ENCODE data around the gene GALK2. TPM values are rescaled to one million over a fixed set of nuclear protein-coding genes. Genes with fewer than 3 reads are reported as not detected.

Gene GALK2
- total and polyA plus RNA-seq, 2 of the 8 experiments (the other 6 are each of a cell fraction or from before 2014, with no cell fraction given) = 8.7 to 16.1 TPM

- H3K56ac ChIP-seq (replicated peaks; ENCODE audit: insufficient read length, low read depth, low read length) = no peak overlapping the region
- no peak overlapping the region for H3K4ac ChIP-seq (replicated peaks; ENCODE audit: insufficient read length, low read depth, low read length)
- H3K23ac ChIP-seq (ENCODE audit: insufficient read length) = no peak overlapping the region
- H2AK5ac ChIP-seq (ENCODE audit: low read depth, low read length) = no peak overlapping the region
- H3K9me3 ChIP-seq (ENCODE audit: insufficient read depth in 2 of 2, low read depth in 1 of 2, low read length in 1 of 2) = no peaks in the 10 kb centered on the region
- no peak overlapping the region for H3K4me2 ChIP-seq (ENCODE audit: insufficient read depth in 1 of 2, low read depth in 2 of 2, low read length in 2 of 2)
- H4K91ac ChIP-seq (replicated peaks; ENCODE audit: insufficient read length, low read length) = no peak overlapping the region
- no peak for FAIRE-seq
- H3K4me3 ChIP-seq (ENCODE audit: extremely low read depth in 1 of 4, insufficient read depth in 2 of 4, low read depth in 3 of 4, low read length in 4 of 4) = no peak overlapping the region
- H2BK15ac ChIP-seq (ENCODE audit: low read length) = no peak overlapping the region
- no peaks in the 10 kb centered on the region for H4K20me1 ChIP-seq (replicated peaks in 1 of 2; ENCODE audit: control insufficient read depth in 1 of 2, insufficient read depth in 2 of 2, low read length in 2 of 2)
- no peak overlapping the region for H2BK20ac ChIP-seq (ENCODE audit: low read length)
- no peak overlapping the region for H3K14ac ChIP-seq (ENCODE audit: insufficient read length)
- no peaks in the 10 kb centered on the region for H3K27me3 ChIP-seq (replicated peaks in 1 of 4; ENCODE audit: control insufficient read depth in 3 of 4, extremely low read depth in 1 of 4, insufficient read depth in 3 of 4, low read length in 3 of 4)
- no peaks in the 10 kb centered on the region for H3K79me1 ChIP-seq (ENCODE audit: low read depth, low read length)
- no peak overlapping the region for H3K18ac ChIP-seq (ENCODE audit: extremely low read depth, low read length)
- H3K36me3 ChIP-seq (ENCODE audit: control insufficient read depth in 2 of 4, insufficient read depth in 4 of 4, low read length in 3 of 4) = peaks cover 0 to 70% (median 27%) of the 10 kb centered on the region in 4 experiments; a peak in 4 of 8 replicates
- no peak overlapping the region for H2BK120ac ChIP-seq (replicated peaks; ENCODE audit: low read depth, low read length)
- DNase-seq (ENCODE audit: low read depth in 1 of 2, low spot score in 2 of 2) = no peak
- no peak overlapping the region for H2BK12ac ChIP-seq (ENCODE audit: low read depth, low read length)
- WGBS, 2 experiments (ENCODE audit: extremely low coverage in 1 of 2, insufficient coverage in 1 of 2, insufficient read length in 1 of 2, insufficient replicate concordance in 2 of 2, low coverage in 1 of 2, low lambda C conversion rate in 2 of 2, missing lambda C conversion rate in 1 of 2) = 92% methylated on average over 5 of the region's 5 CpGs; no CpG with 5 or more reads in 1 of the 2 experiments
- no peaks in the 10 kb centered on the region for H3K4me1 ChIP-seq (replicated peaks in 1 of 4; ENCODE audit: control insufficient read depth in 3 of 4, insufficient read depth in 4 of 4, low read length in 3 of 4)
- H4K5ac ChIP-seq (ENCODE audit: insufficient read length, low read depth, low read length) = no peak overlapping the region
- POLR2A ChIA-PET (ENCODE audit: partially characterized antibody) = no interaction called here
- TF ChIP-seq EZH2 (IDR thresholded peaks at IDR 0.05; ENCODE audit: low read depth, low read length, severe bottlenecking) = no peak
- TF ChIP-seq HDAC6 (IDR thresholded peaks at IDR 0.05; ENCODE audit: low read depth, low read length) = no peak
- H3K23me2 ChIP-seq (ENCODE audit: low read depth, low read length) = no peaks in the 10 kb centered on the region
- no peak overlapping the region for H3K27ac ChIP-seq (ENCODE audit: low read depth, low read length)
- no peak overlapping the region for H2AFZ ChIP-seq (ENCODE audit: low read length)
- H2BK5ac ChIP-seq (ENCODE audit: low read depth, low read length) = no peak overlapping the region
- H3K9ac ChIP-seq (replicated peaks in 1 of 4; ENCODE audit: extremely low read depth in 1 of 4, low read depth in 3 of 4, low read length in 3 of 4) = no peak overlapping the region
- H4K8ac ChIP-seq (ENCODE audit: extremely low read depth, insufficient read depth, low read length) = no peak overlapping the region
- CTCF ChIA-PET (ENCODE audit: partially characterized antibody) = no interaction called here
- H3K79me2 ChIP-seq (ENCODE audit: control insufficient read depth in 1 of 2, insufficient read depth in 2 of 2, low read length in 2 of 2) = no peaks in the 10 kb centered on the region
Measured at GRCh38 chr15:49134683-49135341, 35.2 kb upstream of the GALK2 start.

All from H1 (cell line).